Neutrophil (primary cell): ENCODE results near the gene SDHAF2.

Experiments
- H3K27ac ChIP-seq: fragments of 200-600 bp; sonication (generic); 2 replicates; pipeline ENCODE4 v1.5.1; 2016; ENCODE audit warnings: mild to moderate bottlenecking, moderate library complexity
- H3K27me3 ChIP-seq: fragments of 200-600 bp; sonication (generic); 2 replicates; pipeline ENCODE4 v1.6.0; 2016; ENCODE audit warnings: mild to moderate bottlenecking
- H3K36me3 ChIP-seq: fragments of 200-600 bp; sonication (generic); 2 replicates; pipeline ENCODE4 v1.5.1; 2017
- H3K4me1 ChIP-seq, 2 experiments: fragments of 200-600 bp in 1 of 2; sonication (generic) in 1 of 2; 1 replicate in 1 of 2; 2 replicates in 1 of 2; pipeline versions ENCODE4 v1.5.1 to v1.6.1; 2013 to 2016; ENCODE audit warnings: low read depth in 1 of 2, low read length in 1 of 2, mild to moderate bottlenecking in 1 of 2, moderate library complexity in 1 of 2; ENCODE audit not compliant: control insufficient read depth in 1 of 2, insufficient read depth in 1 of 2
- H3K4me3 ChIP-seq, 2 experiments: fragments of 200-600 bp in 1 of 2; sonication (generic) in 1 of 2; 1 replicate in 1 of 2; 2 replicates in 1 of 2; pipeline ENCODE4 v1.5.1; 2013 to 2016; ENCODE audit warnings: low read depth in 1 of 2, low read length in 1 of 2, mild to moderate bottlenecking in 1 of 2, moderate library complexity in 1 of 2
- H3K9me3 ChIP-seq: fragments of 200-600 bp; sonication (generic); 2 replicates; pipeline ENCODE4 v1.5.1; 2016
- CTCF ChIP-seq: fragments of 200-600 bp; sonication (generic); IDR thresholded peaks from 2 replicates; pipeline ENCODE4 v1.5.1; 2016; ENCODE audit warnings: antibody characterized with exemption

SDHAF2 gene

GRCh38 chr11:61487342-61488025, 57.6 kb downstream of the SDHAF2 start:
- no peaks in the 10 kb centered on the region for H3K36me3 ChIP-seq
- H3K27ac ChIP-seq: no peak overlapping the region
- no peaks in the 10 kb centered on the region for H3K4me1 ChIP-seq
- no peak for TF ChIP-seq CTCF
- no peak overlapping the region for H3K4me3 ChIP-seq
- H3K27me3 ChIP-seq: peaks cover 3% of the 10 kb centered on the region
- no peaks in the 10 kb centered on the region for H3K9me3 ChIP-seq

GRCh38 chr11:61488651-61489291, 58.8 kb downstream of the SDHAF2 start:
- Histone ChIP-seq H3K4me1 (no peaks in the 10 kb centered on the region), H3K27me3 (no peaks in the 10 kb centered on the region), H3K9me3 (no peaks in the 10 kb centered on the region), H3K4me3 (no peak overlapping the region), H3K36me3 (no peaks in the 10 kb centered on the region), H3K27ac (no peak overlapping the region)
- no peak for TF ChIP-seq CTCF

DNA sequence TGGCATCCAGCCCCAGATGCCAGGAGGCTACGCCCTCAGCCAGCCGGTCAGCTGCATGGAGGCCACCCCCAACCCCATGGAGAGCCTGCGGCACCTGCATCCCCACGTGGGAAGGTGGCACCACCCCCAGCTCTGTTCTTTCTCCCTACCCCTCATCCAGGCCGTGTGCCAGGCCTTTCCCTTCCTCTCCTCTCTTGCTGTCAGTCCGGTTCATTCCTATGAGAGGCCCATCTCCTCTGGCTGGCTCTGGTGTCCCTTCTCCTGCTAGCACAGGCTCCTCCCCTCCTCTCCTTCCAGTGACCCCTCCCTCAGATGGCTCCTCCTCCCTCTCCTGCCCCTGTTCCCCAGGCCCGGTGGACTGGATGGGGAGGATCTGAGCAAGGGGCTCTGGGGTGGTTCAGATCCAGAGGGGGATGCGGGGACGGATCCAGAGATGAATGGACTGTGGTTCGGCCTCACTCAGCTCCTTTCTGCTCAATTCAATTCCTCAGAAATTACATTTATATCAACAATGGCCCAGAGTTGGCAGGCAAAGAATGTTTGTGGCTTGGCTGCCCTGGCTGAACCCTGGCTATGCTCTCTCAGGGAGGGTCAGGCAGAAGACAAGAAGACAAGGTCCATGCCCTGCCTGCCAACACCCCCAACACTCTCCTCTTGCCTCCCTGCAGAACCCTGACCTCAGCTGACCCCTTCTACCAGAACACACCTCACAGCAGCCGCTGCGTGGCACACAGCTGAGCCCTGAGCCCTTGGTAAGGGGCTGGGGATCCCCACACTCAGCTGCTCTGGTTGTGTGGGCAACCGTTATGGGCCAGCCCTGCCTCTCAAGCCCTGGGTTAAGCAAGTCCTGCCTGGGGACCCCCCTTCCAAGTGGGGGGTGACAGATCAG, 60.2 kb downstream of the SDHAF2 start:
- no peak for TF ChIP-seq CTCF
- Histone ChIP-seq H3K36me3 (no peaks in the 10 kb centered on the region), H3K9me3 (no peaks in the 10 kb centered on the region), H3K4me3 (no peak overlapping the region), H3K4me1 (no peaks in the 10 kb centered on the region), H3K27me3 (no peaks in the 10 kb centered on the region), H3K27ac (no peak overlapping the region)

DNA sequence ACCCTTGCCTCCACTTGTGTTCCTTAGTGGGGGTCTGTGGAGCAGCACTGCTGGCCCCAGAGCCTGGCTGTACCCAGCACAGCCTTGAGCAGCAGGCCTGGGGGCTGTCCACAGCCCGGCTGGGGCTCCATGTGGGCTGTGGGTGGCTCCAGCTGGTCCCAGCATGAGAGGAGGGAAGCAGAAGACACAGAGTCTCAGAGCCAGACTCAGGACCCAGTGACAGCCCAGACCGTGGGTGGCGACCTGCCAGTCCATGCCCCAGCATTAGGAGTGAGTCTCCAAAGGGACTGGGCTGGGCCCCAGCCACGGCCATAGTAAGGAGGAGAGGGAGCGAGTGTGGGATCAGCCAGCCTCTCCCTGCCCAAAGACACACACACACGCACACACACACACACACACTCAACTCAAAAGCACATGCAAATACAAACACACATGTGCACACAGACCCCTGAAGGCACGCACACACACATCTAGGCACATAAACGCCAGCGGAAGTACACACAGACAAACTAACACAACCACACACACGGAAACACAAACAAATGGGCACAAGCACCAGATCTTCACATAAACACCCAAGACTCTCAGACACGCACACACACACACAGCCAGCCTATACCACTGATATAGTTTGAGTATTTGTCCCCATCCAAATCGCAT, 61.9 kb downstream of the SDHAF2 start:
- no peak overlapping the region for H3K4me3 ChIP-seq
- no peaks in the 10 kb centered on the region for H3K27me3 ChIP-seq
- no peaks in the 10 kb centered on the region for H3K36me3 ChIP-seq
- TF ChIP-seq CTCF: no peak
- H3K9me3 ChIP-seq: no peaks in the 10 kb centered on the region
- no peaks in the 10 kb centered on the region for H3K4me1 ChIP-seq
- H3K27ac ChIP-seq: no peak overlapping the region

GRCh38 chr11:61494381-61494961, 64.5 kb downstream of the SDHAF2 start:
- no peaks in the 10 kb centered on the region for H3K36me3 ChIP-seq
- no peak for TF ChIP-seq CTCF
- H3K4me3 ChIP-seq: no peak overlapping the region
- no peaks in the 10 kb centered on the region for H3K27me3 ChIP-seq
- H3K27ac ChIP-seq: no peak overlapping the region
- H3K4me1 ChIP-seq: no peaks in the 10 kb centered on the region
- no peaks in the 10 kb centered on the region for H3K9me3 ChIP-seq
